Heart left ventricle (tissue), 16 donors: ENCODE results near the gene CCDC148. TPM values are rescaled to one million over a fixed set of nuclear protein-coding genes. Genes with fewer than 3 reads are reported as not detected.

Experiments used
- ATAC-seq, 4 donors: fragments of 200-7000 bp; cut with Tn5 transposase; one replicate each; pipeline ENCODE4 v1.9.1; 2020 to 2022; ENCODE audit warnings: moderate library complexity in 4 of 4, mild to moderate bottlenecking in 3 of 4, moderate number of reproducible peaks in 1 of 4
- DNase-seq, 5 donors: peaks; one replicate each; pipeline ENCODE4 v3.0.0-alpha.2; 2020
- H3K27ac ChIP-seq, 12 donors: fragments of 200-600 bp; sonication (generic) in 4 of 12; one replicate each; pipeline versions ENCODE4 v1.5.0 to v1.8.0; 2016 to 2022; ENCODE audit warnings: mild to moderate bottlenecking in 2 of 12
- H3K27me3 ChIP-seq, 9 donors: fragments of 200-600 bp; sonication (generic) in 2 of 9; one replicate each; pipeline versions ENCODE4 v1.5.1 to v1.8.0; 2016 to 2022; ENCODE audit warnings: mild to moderate bottlenecking in 3 of 9
- H3K36me3 ChIP-seq, 9 donors: fragments of 200-600 bp; sonication (generic) in 2 of 9; one replicate each; pipeline versions ENCODE4 v1.5.0 to v1.8.0; 2018 to 2022; ENCODE audit warnings: mild to moderate bottlenecking in 2 of 9
- H3K4me1 ChIP-seq, 12 donors: fragments of 200-600 bp; sonication (generic) in 4 of 12; one replicate each; pipeline versions ENCODE4 v1.5.0 to v1.8.0; 2016 to 2022; ENCODE audit warnings: mild to moderate bottlenecking in 3 of 12
- H3K4me3 ChIP-seq, 12 donors: fragments of 200-600 bp; sonication (generic) in 4 of 12; one replicate each; pipeline versions ENCODE4 v1.5.0 to v1.8.0; 2017 to 2022; ENCODE audit warnings: mild to moderate bottlenecking in 9 of 12, moderate library complexity in 4 of 12
- H3K9me3 ChIP-seq, 12 donors: fragments of 200-600 bp; sonication (generic) in 4 of 12; one replicate each; pipeline versions ENCODE4 v1.5.0 to v1.8.0; 2016 to 2022; ENCODE audit warnings: mild to moderate bottlenecking in 1 of 12
- POLR2A ChIP-seq, 2 donors: fragments of 450-650 bp; IDR thresholded peaks; one replicate each; pipeline ENCODE4 v1.6.1; 2017; ENCODE audit warnings: antibody characterized with exemption in 2 of 2, mild to moderate bottlenecking in 2 of 2, moderate library complexity in 2 of 2
- WGBS, 4 donors: extraction: QIAGEN DNeasy Blood & Tissue Kit in 2 of 4; methylation state at CpG; one replicate each; pipeline versions ENCODE4 v1.1.5 to v1.1.7; 2013 to 2018; 5-methylcytosine and 5-hydroxymethylcytosine counted together
- intact Hi-C, 10 donors: fragments of 100-400 bp; cut with DNase I; formaldehyde crosslinking; loops; one replicate each; pipeline versions ENCODE4 v1.11.1 to v1.14.2; 2022
- polyA plus RNA-seq, 2 donors: library from polyadenylated mRNA; stranded (reverse); fragments of 200-250 nt; gene quantifications; one replicate each; pipeline ENCODE4 v1.2.3, GENCODE V29; 2013
- total RNA-seq, 9 donors: library from RNA; depleted of rRNA in 2 of 9; stranded (reverse); fragments of >200 nt in 2 of 9; fragmentation: NEBNext Ultra II Directional in 3 of 9; extraction: Animal tissue kit (Norgen Biotek cat#: 25700) in 3 of 9; gene quantifications; one replicate each; pipeline versions ENCODE4 v1.1.0 to v1.2.4, GENCODE V29; 2016 to 2023
- TF ChIP-seq, protein P1 (sequence below), 12 donors: fragments of 200-600 bp; sonication (generic) in 4 of 12; IDR thresholded peaks; one replicate each; pipeline versions ENCODE4 v1.5.0 to v1.8.0; 2018 to 2022; ENCODE audit warnings: antibody characterized with exemption in 12 of 12, mild to moderate bottlenecking in 5 of 12
- donor health status: ischemic (EF 13 %, LVEDD 7.1; RV severe dilation, severe dysfunction).
- donor health status: healthy with polysubstance abuse.
- donor health status: DM: no; HTN: yes; CAD: no.
- donor health status: DM: no; HTN: no; CAD: no.
- donor health status: ischemic (EF 25% LVEDD 6.9; RV normal size, moderate dysfunction).
- donor health status: ischemic (EF 25% LVEDD 5.7; RV mildly dilated, moderate dysfunction).
- donor health status: healthy.
- donor health status: DM: yes; HTN: yes; CAD: no.
- donor health status: ischemic (EF 35%, LVEDD 5.7; RV mildly dilated, moderate dysfunction).
- donor health status: nonischemic (EF 11% LVEDD 7.7; RV severe dilation, severe dysfunction).
- donor health status: DM: yes; HTN: yes; CAD: no.
- donor health status: PGD.
- donor health status: ischemic (EF 29% LVEDD 5.4; RV normal size, mild dysfunction).
- donor health status: nonischemic (EF 23%, LVEDD 6.1; RV moderate dilation, normal function).

Gene CCDC148
- total and polyA plus RNA-seq, 11 donors = 0.24 to 1.2 (median 0.75) TPM; not detected in 2

DNA sequence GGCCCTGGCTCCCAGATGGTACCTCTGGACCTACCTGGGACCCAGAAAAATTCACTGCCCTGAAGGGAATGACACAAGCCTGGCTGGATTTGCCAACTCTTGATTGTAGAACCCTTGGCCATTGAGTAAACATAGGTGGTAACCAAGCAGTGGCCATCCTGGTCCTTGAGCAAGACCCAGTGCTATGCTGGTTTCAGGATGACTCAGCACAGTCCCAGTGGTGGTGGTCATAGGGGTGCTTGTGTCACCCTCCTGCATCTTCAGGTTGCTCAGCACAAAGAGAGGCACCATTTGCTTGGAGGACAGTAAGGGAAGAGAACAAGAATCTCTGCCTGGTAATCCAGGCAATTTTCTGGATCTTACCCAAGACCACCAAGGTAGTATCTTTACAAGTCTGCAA lies 302.0 kb downstream of the CCDC148 start:
- H3K4me1 ChIP-seq = no peaks in the 10 kb centered on the region
- H3K36me3 ChIP-seq = no peaks in the 10 kb centered on the region
- TF ChIP-seq, protein P1, sequence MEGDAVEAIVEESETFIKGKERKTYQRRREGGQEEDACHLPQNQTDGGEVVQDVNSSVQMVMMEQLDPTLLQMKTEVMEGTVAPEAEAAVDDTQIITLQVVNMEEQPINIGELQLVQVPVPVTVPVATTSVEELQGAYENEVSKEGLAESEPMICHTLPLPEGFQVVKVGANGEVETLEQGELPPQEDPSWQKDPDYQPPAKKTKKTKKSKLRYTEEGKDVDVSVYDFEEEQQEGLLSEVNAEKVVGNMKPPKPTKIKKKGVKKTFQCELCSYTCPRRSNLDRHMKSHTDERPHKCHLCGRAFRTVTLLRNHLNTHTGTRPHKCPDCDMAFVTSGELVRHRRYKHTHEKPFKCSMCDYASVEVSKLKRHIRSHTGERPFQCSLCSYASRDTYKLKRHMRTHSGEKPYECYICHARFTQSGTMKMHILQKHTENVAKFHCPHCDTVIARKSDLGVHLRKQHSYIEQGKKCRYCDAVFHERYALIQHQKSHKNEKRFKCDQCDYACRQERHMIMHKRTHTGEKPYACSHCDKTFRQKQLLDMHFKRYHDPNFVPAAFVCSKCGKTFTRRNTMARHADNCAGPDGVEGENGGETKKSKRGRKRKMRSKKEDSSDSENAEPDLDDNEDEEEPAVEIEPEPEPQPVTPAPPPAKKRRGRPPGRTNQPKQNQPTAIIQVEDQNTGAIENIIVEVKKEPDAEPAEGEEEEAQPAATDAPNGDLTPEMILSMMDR (IDR thresholded peaks at IDR 0.05) = no peak
- TF ChIP-seq POLR2A (IDR thresholded peaks at IDR 0.05) = no peak
- peaks cover 0 to 9% (median 0%) of the 10 kb centered on the region in 12 donors for H3K9me3 ChIP-seq
- DNase-seq = no peak
- no peaks in the 10 kb centered on the region for H3K27me3 ChIP-seq
- ATAC-seq = no peak
- H3K4me3 ChIP-seq = no peak overlapping the region
- H3K27ac ChIP-seq = no peak overlapping the region
- intact Hi-C loops = no loop called here

DNA sequence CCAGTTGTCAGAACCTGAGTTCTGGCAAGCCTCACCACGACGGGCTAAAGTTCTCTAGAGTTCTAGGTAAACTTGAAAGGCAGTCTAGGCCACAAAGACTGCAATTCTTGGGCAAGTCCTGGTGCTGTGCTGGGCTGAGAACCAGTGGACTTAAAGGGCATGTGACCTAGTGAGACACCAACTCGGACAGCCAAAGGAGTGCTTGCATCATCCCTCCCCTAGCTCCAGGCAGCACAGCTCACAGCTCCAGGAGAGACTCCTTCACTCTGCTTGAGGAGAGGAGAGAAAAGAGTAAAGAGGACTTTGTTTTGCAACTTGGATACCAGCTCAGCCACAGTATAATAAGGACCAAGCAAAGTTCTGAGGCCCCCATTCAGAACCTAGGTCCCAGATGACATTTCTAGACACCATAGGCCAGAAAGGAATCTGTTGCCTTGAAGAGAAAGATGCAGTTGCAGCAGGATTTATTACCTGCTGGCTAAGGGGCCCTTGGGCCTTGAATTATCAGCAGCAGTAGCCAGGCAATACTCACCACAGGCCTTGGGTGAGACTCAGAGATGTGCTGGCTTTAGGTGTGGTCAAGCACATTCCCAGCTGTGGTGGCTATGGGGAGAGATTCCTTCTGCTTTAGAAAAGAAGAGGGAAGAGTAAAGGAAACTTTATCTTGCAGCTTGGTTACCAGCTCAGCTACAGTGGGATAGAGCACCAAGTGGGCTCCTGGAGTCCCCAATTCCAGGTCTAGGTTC lies 303.1 kb downstream of the CCDC148 start:
- no peak for DNase-seq
- Histone ChIP-seq H3K27me3 (no peaks in the 10 kb centered on the region), H3K4me3 (no peak overlapping the region), H3K36me3 (no peaks in the 10 kb centered on the region), H3K9me3 (peaks cover 0 to 9% (median 0%) of the 10 kb centered on the region in 12 donors), H3K27ac (no peak overlapping the region), H3K4me1 (no peaks in the 10 kb centered on the region)
- TF ChIP-seq POLR2A (IDR thresholded peaks at IDR 0.05) = no peak
- TF ChIP-seq, protein P1 (IDR thresholded peaks at IDR 0.05) = no peak
- WGBS, 4 donors = 61 to 92% (median 78%) methylated on average over 3 of the region's 3 CpGs
- ATAC-seq = no peak
- intact Hi-C loops = no loop called here

DNA sequence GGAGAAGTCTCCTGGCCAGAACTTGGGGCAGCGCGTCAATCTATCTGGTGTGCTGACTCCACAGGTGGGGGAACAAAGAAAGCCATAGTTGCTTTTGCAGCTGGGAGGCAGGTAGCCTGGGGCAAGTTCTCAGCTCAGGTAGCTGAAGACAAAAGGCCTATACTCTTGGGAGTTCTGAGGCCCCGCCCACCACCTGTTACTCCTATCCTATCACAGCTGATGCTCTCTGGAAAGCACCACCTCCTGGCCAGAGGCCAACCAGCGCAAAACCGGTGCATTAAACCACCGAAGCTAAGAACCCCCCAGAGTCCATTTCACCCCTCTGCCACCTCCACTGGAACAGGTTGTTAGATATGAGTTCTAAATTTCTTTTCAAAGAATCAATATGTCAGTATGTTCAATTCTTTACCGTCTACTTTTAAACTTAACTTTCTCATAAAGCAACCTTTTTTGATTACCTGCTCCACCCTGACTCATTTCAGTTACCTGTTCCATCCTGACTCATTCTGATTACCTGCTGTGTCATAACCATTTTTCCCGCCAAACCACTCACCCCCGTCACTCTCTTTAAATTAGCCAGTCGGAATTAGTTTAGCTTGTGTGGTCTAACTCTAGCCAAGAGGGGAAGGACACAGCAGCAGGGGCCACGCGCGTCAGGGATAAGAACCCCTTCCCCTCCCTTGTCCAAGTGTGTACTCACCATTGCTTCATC lies 311.5 kb downstream of the CCDC148 start:
- Histone ChIP-seq H3K27ac (no peak overlapping the region), H3K4me1 (no peaks in the 10 kb centered on the region), H3K27me3 (no peaks in the 10 kb centered on the region), H3K4me3 (no peak overlapping the region), H3K36me3 (no peaks in the 10 kb centered on the region), H3K9me3 (peaks cover 0 to 5% (median 0%) of the 10 kb centered on the region in 12 donors)
- intact Hi-C loops = no loop called here
- TF ChIP-seq, protein P1 (IDR thresholded peaks at IDR 0.05) = no peak
- TF ChIP-seq POLR2A (IDR thresholded peaks at IDR 0.05) = no peak
- DNase-seq (no peak), ATAC-seq (no peak)
- 91 to 97% (median 95%) methylated on average over 13 of the region's 13 CpGs for WGBS, 4 donors

DNA sequence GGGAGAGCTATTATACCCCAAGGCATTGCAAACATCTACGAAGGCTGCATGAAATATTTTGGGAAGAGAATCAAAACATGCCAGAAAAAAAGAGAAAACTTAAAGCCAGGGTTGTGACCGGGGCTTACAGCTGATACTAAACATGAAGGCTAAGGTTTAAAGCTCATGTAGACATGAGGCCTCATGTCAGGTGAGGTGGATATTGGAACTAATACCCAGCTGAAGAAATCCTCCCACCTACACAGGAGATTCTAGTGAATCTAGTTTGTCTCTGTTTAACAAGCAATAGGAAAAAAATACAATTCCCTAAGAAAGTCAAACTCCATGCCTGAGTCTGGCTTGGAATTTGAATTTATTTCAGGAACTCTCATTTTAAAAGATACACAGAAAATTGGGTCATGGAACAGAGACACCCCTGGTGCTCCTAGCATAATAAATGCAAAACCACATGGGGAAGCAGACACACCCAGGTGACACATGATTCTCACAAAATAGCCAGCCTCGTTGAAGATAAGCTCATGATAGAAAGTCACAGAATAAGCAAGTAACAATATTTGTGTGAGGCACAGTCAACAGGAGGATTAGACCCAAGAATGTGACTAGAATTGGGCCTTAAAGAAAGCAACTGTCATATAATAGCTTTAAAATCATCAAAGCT lies 312.7 kb downstream of the CCDC148 start:
- no peak overlapping the region for H3K4me3 ChIP-seq
- TF ChIP-seq, protein P1 (IDR thresholded peaks at IDR 0.05) = no peak
- TF ChIP-seq POLR2A (IDR thresholded peaks at IDR 0.05) = no peak
- intact Hi-C loops = no loop called here
- WGBS, 4 donors = 56 to 72% (median 63%) methylated on average over 3 of the region's 3 CpGs
- no peaks in the 10 kb centered on the region for H3K36me3 ChIP-seq
- no peaks in the 10 kb centered on the region for H3K4me1 ChIP-seq
- no peak overlapping the region for H3K27ac ChIP-seq
- no peak for DNase-seq
- H3K9me3 ChIP-seq = peaks cover 0 to 5% (median 0%) of the 10 kb centered on the region in 12 donors
- no peak for ATAC-seq
- no peaks in the 10 kb centered on the region for H3K27me3 ChIP-seq
